Measurements from ENCODE around the gene SQSTM1. TPM values are rescaled to one million over a fixed set of nuclear protein-coding genes. Genes with fewer than 3 reads are reported as not detected.

Gene SQSTM1
- total and polyA plus RNA-seq, 9 of the 15 experiments (the other 6 are each of a cell fraction or from before 2014, with no cell fraction given): 5.6 to 148 (median 64.0) TPM

DNA sequence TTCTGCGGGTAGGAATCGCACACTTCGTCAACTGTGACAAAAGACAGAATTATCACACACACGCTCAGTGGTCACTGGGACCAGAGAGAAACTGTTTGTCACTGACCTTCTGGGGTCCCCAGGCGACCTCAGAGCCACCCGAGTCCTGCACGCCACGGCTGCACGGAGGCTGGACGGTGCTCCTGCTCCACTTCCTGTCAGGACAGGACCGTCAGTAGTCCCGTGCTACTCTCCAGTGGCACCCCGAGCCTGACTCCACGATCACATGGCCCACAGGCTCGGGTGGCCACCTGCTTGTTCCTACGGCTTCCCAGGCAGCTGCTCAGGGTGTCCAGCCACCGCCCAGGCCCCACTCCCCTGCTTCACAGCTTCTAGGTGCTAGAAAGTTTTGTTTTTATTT is 20.1 kb downstream of the SQSTM1 start:
- CTCF ChIA-PET (ENCODE audit: low intra/inter-chr PET ratio): no interaction called here
- intact Hi-C loops (cut with micrococcal nuclease) (no loop called here), in situ Hi-C loops (cut with MboI) (no loop called here)
- Histone ChIP-seq H4K20me1 (replicated peaks; ENCODE audit: control insufficient read depth, insufficient read depth, low read length) (peaks cover 4% of the 10 kb centered on the region; the same call in 1 of the 2 replicates), H3K36me3 (ENCODE audit: control insufficient read depth, insufficient read depth, low read length) (peaks cover 51% of the 10 kb centered on the region; the same call in 2 of the 3 replicates), H3K9ac (ENCODE audit: insufficient read depth in 1 of 2, low read depth in 2 of 2, low read length in 2 of 2) (no peak overlapping the region), H3K9me3 (replicated peaks; ENCODE audit: control insufficient read depth, insufficient read depth, low read depth, low read length) (no peaks in the 10 kb centered on the region), H3K79me2 (ENCODE audit: control insufficient read depth, insufficient read depth, low read length) (no peaks in the 10 kb centered on the region), H3K4me3 (no peak overlapping the region), H3K27me3 (ENCODE audit: control insufficient read depth in 2 of 2, insufficient read depth in 2 of 2, low read length in 2 of 2) (no peaks in the 10 kb centered on the region), H2AFZ (ENCODE audit: low read depth, low read length) (no peak overlapping the region), H3K4me2 (ENCODE audit: insufficient read depth, low read length) (no peak overlapping the region), H3K9me1 (ENCODE audit: control insufficient read depth, insufficient read depth, low read length) (no peaks in the 10 kb centered on the region), H3K4me1 (replicated peaks in 1 of 2; ENCODE audit: control insufficient read depth in 2 of 2, insufficient read depth in 2 of 2, low read length in 2 of 2) (peaks cover 0 to 13% of the 10 kb centered on the region in 2 experiments; a peak in 3 of 5 replicates), H3K27ac (ENCODE audit: extremely low read depth, low read depth, low read length) (no peak overlapping the region)
- FAIRE-seq: no peak
- WGBS (ENCODE audit: insufficient coverage, low coverage, missing lambda C conversion rate): 89% methylated on average over 17 of the region's 17 CpGs
- no TSS peak for BruUV-seq (replicated peaks)
- DNase-seq (ENCODE audit: extremely low read depth in 1 of 4, low spot score in 3 of 4): no peak
- no peak for ATAC-seq
- no peak for TF ChIP-seq ZNF253 (CRISPR knock-in tag; conservative IDR thresholded peaks at IDR 0.05)
- TF ChIP-seq POLR2G (IDR thresholded peaks at IDR 0.05; ENCODE audit: low read depth, low read length): peak; percentile 44; the same call in 1 of the 2 replicates
- POLR2A ChIA-PET: interaction anchor here (1.0 kb wide), 1 partner anchor 233 kb away, joined by 3 read pairs; no protein-coding TSS in a partner anchor

DNA sequence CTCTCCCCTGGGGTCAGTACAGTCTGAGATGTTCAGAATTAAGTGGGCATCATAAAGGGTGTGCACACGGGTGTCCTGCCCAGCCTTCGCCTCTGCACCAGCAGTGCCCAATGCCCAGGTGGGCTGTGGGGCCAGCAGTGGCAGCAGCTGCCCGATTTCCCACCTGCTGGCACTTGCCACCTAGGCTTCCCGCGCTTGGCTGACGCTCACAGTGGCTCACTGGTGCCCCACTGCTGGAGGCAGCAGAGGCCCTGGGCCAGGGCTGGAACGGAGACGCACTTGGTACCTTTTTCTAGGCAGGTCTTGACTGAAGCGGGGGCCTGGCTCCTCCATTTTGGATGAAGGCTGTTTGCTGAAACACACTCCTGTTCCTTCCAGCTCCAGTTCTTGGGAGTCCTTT is 20.9 kb downstream of the SQSTM1 start:
- H3K9me1 ChIP-seq (ENCODE audit: control insufficient read depth, insufficient read depth, low read length): no peaks in the 10 kb centered on the region
- H3K4me3 ChIP-seq: no peak overlapping the region
- no peaks in the 10 kb centered on the region for H3K79me2 ChIP-seq (ENCODE audit: control insufficient read depth, insufficient read depth, low read length)
- no peaks in the 10 kb centered on the region for H3K9me3 ChIP-seq (replicated peaks; ENCODE audit: control insufficient read depth, insufficient read depth, low read depth, low read length)
- peaks cover 0 to 7% of the 10 kb centered on the region in 2 experiments; a peak in 3 of 5 replicates for H3K4me1 ChIP-seq (replicated peaks in 1 of 2; ENCODE audit: control insufficient read depth in 2 of 2, insufficient read depth in 2 of 2, low read length in 2 of 2)
- 86% methylated on average over 9 of the region's 9 CpGs for WGBS (ENCODE audit: insufficient coverage, low coverage, missing lambda C conversion rate)
- DNase-seq (ENCODE audit: extremely low read depth in 1 of 4, low spot score in 3 of 4): no peak
- POLR2A ChIA-PET: interaction anchor here (1.0 kb wide), 1 partner anchor 234 kb away, joined by 3 read pairs; no protein-coding TSS in a partner anchor
- BruUV-seq (replicated peaks): no TSS peak
- H3K36me3 ChIP-seq (ENCODE audit: control insufficient read depth, insufficient read depth, low read length): peaks cover 45% of the 10 kb centered on the region; the same call in 2 of the 3 replicates
- no peak overlapping the region for H3K9ac ChIP-seq (ENCODE audit: insufficient read depth in 1 of 2, low read depth in 2 of 2, low read length in 2 of 2)
- intact Hi-C loops (cut with micrococcal nuclease): no loop called here
- H3K4me2 ChIP-seq (ENCODE audit: insufficient read depth, low read length): no peak overlapping the region
- FAIRE-seq: no peak
- CTCF ChIA-PET (ENCODE audit: low intra/inter-chr PET ratio): no interaction called here
- in situ Hi-C loops (cut with MboI): no loop called here
- ATAC-seq: no peak
- no peaks in the 10 kb centered on the region; the same call in 1 of the 2 replicates for H4K20me1 ChIP-seq (replicated peaks; ENCODE audit: control insufficient read depth, insufficient read depth, low read length)
- H2AFZ ChIP-seq (ENCODE audit: low read depth, low read length): no peak overlapping the region
- no peak overlapping the region for H3K27ac ChIP-seq (ENCODE audit: extremely low read depth, low read depth, low read length)
- H3K27me3 ChIP-seq (ENCODE audit: control insufficient read depth in 2 of 2, insufficient read depth in 2 of 2, low read length in 2 of 2): no peaks in the 10 kb centered on the region
- TF ChIP-seq, protein P1, sequence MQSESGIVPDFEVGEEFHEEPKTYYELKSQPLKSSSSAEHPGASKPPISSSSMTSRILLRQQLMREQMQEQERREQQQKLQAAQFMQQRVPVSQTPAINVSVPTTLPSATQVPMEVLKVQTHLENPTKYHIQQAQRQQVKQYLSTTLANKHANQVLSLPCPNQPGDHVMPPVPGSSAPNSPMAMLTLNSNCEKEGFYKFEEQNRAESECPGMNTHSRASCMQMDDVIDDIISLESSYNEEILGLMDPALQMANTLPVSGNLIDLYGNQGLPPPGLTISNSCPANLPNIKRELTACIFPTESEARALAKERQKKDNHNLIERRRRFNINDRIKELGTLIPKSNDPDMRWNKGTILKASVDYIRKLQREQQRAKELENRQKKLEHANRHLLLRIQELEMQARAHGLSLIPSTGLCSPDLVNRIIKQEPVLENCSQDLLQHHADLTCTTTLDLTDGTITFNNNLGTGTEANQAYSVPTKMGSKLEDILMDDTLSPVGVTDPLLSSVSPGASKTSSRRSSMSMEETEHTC (IDR thresholded peaks at IDR 0.05): no peak
- TF ChIP-seq, protein P2, sequence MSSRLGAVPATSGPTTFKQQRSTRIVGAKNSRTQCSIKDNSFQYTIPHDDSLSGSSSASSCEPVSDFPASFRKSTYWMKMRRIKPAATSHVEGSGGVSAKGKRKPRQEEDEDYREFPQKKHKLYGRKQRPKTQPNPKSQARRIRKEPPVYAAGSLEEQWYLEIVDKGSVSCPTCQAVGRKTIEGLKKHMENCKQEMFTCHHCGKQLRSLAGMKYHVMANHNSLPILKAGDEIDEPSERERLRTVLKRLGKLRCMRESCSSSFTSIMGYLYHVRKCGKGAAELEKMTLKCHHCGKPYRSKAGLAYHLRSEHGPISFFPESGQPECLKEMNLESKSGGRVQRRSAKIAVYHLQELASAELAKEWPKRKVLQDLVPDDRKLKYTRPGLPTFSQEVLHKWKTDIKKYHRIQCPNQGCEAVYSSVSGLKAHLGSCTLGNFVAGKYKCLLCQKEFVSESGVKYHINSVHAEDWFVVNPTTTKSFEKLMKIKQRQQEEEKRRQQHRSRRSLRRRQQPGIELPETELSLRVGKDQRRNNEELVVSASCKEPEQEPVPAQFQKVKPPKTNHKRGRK (tag; IDR thresholded peaks at IDR 0.05): no peak
- TF ChIP-seq RB1 (IDR thresholded peaks at IDR 0.05; ENCODE audit: low read depth): no peak
- TF ChIP-seq, protein P3, sequence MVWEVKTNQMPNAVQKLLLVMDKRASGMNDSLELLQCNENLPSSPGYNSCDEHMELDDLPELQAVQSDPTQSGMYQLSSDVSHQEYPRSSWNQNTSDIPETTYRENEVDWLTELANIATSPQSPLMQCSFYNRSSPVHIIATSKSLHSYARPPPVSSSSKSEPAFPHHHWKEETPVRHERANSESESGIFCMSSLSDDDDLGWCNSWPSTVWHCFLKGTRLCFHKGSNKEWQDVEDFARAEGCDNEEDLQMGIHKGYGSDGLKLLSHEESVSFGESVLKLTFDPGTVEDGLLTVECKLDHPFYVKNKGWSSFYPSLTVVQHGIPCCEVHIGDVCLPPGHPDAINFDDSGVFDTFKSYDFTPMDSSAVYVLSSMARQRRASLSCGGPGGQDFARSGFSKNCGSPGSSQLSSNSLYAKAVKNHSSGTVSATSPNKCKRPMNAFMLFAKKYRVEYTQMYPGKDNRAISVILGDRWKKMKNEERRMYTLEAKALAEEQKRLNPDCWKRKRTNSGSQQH (CRISPR knock-in tag; IDR thresholded peaks at IDR 0.05): no peak
- TF ChIP-seq, protein P4, sequence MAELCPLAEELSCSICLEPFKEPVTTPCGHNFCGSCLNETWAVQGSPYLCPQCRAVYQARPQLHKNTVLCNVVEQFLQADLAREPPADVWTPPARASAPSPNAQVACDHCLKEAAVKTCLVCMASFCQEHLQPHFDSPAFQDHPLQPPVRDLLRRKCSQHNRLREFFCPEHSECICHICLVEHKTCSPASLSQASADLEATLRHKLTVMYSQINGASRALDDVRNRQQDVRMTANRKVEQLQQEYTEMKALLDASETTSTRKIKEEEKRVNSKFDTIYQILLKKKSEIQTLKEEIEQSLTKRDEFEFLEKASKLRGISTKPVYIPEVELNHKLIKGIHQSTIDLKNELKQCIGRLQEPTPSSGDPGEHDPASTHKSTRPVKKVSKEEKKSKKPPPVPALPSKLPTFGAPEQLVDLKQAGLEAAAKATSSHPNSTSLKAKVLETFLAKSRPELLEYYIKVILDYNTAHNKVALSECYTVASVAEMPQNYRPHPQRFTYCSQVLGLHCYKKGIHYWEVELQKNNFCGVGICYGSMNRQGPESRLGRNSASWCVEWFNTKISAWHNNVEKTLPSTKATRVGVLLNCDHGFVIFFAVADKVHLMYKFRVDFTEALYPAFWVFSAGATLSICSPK (IDR thresholded peaks at IDR 0.05; ENCODE audit: borderline replicate concordance): no peak
- TF ChIP-seq, protein P5, sequence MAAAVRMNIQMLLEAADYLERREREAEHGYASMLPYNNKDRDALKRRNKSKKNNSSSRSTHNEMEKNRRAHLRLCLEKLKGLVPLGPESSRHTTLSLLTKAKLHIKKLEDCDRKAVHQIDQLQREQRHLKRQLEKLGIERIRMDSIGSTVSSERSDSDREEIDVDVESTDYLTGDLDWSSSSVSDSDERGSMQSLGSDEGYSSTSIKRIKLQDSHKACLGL (CRISPR knock-in tag; IDR thresholded peaks at IDR 0.05; ENCODE audit: borderline replicate concordance, poor library complexity, severe bottlenecking): no peak

All from K562 (cell line).